Fibroblast of the aortic adventitia (primary cell): ENCODE data around the gene ANKRD53. TPM values are rescaled to one million over a fixed set of nuclear protein-coding genes. Genes with fewer than 3 reads are reported as not detected.
"Not testable (repeated sequence)": the region's sequence is repeated elsewhere in the genome, so short reads cannot be mapped to it uniquely, and the experiment has no call there.

Experiments used
- DNase-seq: peaks from one replicate; pipeline ENCODE4 v3.0.0-alpha.2; 2010; ENCODE audit warnings: low read depth
- H3K4me3 ChIP-seq: 2 replicates; pipeline ENCODE4 v1.5.1; 2011; ENCODE audit warnings: low read depth, mild to moderate bottlenecking, control low read depth, low read length, moderate library complexity
- total RNA-seq: library from RNA; depleted of rRNA; stranded (reverse); fragments of >200 nt; gene quantifications from 2 replicates; pipeline ENCODE4 v1.2.3, GENCODE V29; 2012; ENCODE audit warnings: low replicate concordance
- TF ChIP-seq, protein P1 (sequence below): IDR thresholded peaks from 2 replicates; pipeline ENCODE4 v1.5.1; 2011; ENCODE audit warnings: mild to moderate bottlenecking, low read length, control low read depth, inconsistent platforms; ENCODE audit not compliant: insufficient read depth

The ANKRD53 gene
- total RNA-seq, 1 donor: 1.1 TPM

DNA sequence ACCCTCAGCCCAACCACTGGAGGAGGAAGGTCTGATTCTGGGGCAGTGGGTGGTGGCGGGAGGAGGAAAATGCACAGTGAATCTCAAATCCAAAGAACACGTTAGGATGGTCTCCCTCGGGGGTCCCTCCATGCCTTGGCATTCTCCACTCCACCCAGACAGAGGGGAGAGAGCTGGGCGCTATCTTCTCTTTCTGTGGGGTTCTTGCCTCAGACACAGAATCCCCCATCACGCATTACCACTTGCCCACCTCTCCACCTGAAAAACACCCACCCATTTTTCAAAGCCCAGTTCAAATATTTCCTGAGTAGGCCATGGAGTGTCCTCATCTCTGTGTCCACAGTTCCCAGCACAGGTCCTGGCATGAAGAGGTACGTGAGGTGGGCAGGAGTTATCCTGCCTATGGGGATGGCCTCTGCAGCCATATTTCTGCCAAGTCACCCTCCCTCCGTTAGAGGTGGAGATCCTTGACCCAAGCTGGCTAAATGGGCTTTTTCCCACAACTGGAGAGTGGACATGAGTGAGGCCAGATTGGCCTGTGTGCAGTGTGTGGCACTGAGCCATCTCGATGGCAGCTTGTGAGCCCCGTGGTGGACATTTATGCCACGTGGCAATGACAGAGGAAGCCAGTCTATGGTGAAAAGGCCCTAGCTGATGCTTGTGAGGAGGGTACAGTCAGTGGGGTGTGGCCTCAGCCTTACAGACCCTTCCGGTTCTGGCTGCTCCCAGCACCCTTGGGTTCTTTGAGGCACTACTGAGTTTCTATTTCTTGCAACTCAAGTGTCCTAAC lies 25.7 kb downstream of the ANKRD53 start:
- no peak overlapping the region for H3K4me3 ChIP-seq
- TF ChIP-seq, protein P1, sequence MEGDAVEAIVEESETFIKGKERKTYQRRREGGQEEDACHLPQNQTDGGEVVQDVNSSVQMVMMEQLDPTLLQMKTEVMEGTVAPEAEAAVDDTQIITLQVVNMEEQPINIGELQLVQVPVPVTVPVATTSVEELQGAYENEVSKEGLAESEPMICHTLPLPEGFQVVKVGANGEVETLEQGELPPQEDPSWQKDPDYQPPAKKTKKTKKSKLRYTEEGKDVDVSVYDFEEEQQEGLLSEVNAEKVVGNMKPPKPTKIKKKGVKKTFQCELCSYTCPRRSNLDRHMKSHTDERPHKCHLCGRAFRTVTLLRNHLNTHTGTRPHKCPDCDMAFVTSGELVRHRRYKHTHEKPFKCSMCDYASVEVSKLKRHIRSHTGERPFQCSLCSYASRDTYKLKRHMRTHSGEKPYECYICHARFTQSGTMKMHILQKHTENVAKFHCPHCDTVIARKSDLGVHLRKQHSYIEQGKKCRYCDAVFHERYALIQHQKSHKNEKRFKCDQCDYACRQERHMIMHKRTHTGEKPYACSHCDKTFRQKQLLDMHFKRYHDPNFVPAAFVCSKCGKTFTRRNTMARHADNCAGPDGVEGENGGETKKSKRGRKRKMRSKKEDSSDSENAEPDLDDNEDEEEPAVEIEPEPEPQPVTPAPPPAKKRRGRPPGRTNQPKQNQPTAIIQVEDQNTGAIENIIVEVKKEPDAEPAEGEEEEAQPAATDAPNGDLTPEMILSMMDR: no peak
- DNase-seq: no peak

DNA sequence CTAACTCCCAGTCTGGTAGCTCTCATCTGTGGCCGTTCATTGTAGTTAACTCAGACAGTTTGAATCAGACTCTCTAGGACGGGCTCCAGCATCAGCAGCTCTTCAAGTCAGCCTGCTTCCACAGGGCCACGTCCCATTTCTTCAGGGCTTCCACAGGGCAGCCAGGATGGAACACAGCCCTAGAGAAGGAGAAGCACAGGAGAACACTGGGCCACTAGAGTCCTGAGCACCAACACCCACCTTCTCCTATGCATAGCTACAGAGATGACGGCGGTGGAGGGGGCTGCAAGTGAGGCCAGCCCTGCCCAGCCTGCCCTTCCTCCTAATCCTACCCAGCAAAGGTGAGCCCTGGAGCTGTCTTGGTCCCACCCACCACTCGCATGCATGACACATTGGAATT lies 26.4 kb downstream of the ANKRD53 start:
- no peak overlapping the region for H3K4me3 ChIP-seq
- TF ChIP-seq, protein P1: no peak
- DNase-seq: no peak

DNA sequence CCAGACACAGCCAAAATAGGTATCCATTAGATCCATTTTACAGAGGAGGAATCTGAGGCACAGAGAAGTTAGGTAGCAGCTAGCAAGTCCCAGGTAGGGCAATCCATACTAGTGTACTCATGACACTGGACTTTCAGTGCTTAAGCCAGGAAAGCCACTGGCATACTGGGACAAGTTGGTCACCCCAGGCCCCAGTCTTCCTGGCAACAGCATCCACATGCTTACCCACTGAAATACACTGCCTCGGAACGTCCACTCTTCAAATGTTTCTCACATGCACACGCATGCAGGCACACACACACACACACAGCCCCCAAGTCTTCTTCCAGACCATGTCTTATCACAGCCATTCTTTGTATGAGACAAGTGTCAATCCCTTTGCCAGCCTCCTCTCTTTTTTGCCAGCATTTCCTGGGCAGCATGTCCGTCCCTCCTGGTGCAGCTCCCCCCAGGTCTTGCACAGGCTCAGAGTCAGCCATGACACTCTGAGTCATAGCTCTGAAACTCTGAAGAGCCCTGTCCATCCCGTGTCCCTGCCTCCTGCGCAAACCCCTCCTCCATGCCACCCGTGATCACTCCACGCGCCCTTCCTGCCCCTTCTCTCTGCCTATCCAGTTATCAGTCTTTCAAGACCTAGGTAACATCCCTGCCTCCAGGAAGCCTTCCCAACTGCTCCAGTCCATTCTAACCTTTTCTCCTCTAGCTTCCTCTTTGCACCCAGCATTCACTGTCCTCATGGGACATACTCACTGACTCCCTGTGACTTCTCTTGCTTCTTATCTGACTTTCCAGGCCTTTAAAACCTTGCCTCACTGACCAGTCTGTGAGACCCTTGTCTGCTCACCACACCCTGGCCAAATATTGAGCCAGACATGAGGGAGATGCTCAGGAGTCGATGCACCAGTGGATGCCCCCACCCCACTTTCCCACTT lies 27.1 kb downstream of the ANKRD53 start:
- TF ChIP-seq, protein P1: no peak
- DNase-seq: no peak
- H3K4me3 ChIP-seq: no peak overlapping the region

DNA sequence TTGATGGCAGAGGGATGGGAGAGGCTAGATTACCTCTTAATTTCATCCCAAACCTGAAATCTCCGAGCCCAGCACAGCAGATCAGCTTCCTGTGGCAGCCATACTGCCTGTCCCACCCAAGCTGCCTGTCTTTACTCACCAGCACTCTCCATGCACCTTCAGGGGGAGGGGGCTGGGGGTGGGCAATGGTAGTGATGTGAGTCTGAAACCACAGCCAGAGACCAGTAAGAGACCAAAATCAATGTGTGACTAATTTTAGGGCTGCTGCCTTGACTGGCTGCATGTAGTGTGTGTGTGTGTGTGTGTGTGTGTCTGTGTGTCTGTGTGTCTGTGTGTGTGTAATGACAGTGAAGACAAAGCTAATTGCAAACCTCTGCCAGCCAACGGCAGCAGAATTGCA lies 27.9 kb downstream of the ANKRD53 start:
- DNase-seq: no peak

DNA sequence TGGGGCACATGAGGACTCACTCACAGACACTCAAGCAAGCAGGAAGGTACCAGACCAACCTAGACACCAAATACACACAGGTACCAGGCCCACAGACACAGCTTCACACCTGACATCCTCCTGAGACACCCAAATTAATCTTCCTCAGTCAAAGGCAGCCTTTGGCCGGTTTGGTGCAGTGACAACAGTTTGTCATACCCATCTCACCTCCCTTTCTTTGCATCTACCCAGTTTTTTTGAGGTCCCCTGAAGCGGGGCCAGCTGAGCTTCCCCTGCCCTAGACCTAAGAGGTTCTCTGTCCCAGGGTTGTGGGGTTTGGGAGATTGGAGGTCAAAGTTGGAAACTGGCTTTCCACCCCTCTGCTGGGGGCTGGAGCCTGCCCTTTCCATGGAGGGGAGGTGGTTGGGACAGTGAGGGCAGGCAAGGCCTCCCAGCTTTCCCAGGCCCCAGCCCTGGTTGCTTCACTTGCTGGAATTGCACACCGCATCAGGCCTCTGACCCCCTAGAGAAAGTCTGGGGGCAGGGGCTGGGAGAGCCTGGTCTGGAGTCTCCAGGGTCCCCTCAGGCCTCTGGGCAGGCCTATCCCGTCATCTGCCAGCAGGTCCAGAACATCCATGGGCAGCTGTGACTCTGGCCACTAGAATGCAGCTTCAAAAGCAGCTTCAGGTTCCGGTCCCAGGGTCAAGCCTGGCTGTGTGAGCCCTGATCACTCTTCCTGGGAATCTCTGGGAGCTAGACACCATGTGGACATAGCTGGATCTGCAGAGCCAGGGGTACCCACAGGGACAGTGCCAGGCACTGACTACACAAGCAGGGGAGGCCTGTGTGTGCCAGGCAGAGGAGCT lies 28.7 kb downstream of the ANKRD53 start:
- no peak overlapping the region for H3K4me3 ChIP-seq
- no peak for DNase-seq
- TF ChIP-seq, protein P1: no peak

More for the DNA sequence above, 27.9 kb downstream of the ANKRD53 start:
- TF ChIP-seq, protein P1: no peak
- H3K4me3 ChIP-seq: no peak overlapping the region

DNA sequence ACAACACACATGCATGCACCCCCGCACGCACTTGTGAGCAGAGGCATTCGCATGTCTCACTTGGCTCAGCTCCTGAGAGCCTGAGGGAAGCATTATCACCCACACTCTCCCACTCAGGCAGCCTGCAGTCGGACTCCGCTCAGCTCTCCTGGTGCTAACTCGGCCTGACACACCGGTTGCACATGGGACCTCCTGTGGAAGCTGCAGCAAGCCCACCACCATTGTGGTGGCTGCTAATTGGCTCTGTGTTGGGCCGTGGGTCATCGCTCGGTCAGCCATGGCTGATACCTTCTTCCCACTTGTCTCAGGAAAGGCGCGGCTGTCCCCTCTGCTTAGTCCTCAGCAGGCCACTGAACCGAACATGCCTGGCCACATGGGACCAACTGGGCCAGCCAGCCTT lies 29.9 kb downstream of the ANKRD53 start:
- TF ChIP-seq, protein P1: no peak
- no peak overlapping the region for H3K4me3 ChIP-seq

DNA sequence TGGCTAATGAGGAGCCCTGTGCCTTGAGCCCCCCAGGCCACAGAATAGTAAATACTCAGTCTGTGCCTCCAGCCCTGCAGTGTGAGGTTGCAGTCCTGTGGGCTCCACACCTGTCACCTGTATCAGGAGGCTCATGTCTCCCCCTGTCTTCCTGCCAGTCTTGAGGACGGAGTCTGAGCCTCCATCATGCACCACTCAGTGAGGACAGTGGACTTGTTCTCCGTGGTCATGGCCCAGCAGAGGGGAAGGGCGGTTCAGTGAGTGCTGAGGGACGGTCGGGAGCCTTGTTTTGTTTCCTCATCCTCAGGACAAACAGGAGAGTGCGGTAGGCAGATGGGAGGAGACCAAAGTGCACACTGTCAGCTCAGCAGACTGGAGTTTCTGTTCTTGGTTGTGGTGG lies 33.4 kb downstream of the ANKRD53 start:
- DNase-seq, H3K4me3 ChIP-seq: not testable (repeated sequence)

More for the DNA sequence above, 29.9 kb downstream of the ANKRD53 start:
- no peak for DNase-seq
